ENCODE measurements around the gene PPM1M. TPM values are rescaled to one million over a fixed set of nuclear protein-coding genes. Genes with fewer than 3 reads are reported as not detected.
A peak's percentile ranks its signal among the peaks of the same experiment; 100 is the strongest.

Gene PPM1M
- total RNA-seq, 1 experiment from 2014 or later: 6.7 TPM

DNA sequence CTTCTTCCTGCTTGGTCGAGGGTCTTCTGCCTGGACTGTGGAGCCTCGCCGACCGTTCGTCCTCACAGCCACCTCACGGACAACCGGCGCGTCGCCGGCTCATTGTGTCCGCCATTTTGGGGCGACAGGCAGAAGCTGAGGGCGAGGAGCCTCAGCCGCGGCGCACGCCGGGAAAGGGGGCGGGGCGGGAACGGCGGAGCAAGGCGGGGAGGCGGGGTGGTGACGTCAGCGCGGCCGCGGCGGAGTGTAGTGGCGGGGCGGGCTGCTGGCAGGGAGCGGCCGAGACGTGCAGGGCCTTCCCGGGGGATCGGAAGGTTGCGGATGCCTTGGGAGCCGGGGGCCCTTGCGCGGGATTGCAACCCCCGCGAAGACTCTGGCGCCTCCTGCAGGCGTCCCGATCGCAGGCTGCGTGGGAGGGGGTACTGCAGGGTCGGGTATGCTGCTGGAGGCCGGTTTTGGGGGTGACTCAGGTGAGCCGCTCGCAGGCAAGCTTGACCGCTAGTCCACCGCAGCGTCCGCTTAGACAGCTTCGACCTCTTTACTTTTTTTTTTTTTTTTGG is 33.0 kb downstream of the PPM1M start, which contains the start of gene WDR82:
Gene WDR82, minus strand, starts transcription at position 140 of the 560 bp plus-strand sequence. CDS start 288 bp downstream, outside the sequence.
- peaks cover 45% of the 10 kb centered on the region for H3K4me1 ChIP-seq
- peaks cover 63% of the 10 kb centered on the region for H3K36me3 Mint-ChIP-seq (ENCODE audit: insufficient read depth, unreplicated experiment)
- TF ChIP-seq, protein P1, sequence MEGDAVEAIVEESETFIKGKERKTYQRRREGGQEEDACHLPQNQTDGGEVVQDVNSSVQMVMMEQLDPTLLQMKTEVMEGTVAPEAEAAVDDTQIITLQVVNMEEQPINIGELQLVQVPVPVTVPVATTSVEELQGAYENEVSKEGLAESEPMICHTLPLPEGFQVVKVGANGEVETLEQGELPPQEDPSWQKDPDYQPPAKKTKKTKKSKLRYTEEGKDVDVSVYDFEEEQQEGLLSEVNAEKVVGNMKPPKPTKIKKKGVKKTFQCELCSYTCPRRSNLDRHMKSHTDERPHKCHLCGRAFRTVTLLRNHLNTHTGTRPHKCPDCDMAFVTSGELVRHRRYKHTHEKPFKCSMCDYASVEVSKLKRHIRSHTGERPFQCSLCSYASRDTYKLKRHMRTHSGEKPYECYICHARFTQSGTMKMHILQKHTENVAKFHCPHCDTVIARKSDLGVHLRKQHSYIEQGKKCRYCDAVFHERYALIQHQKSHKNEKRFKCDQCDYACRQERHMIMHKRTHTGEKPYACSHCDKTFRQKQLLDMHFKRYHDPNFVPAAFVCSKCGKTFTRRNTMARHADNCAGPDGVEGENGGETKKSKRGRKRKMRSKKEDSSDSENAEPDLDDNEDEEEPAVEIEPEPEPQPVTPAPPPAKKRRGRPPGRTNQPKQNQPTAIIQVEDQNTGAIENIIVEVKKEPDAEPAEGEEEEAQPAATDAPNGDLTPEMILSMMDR (IDR thresholded peaks at IDR 0.05; ENCODE audit: insufficient read depth in 1 of 2, low read depth in 1 of 2, low read length in 1 of 2, severe bottlenecking in 1 of 2, unreplicated experiment in 1 of 2): peak; percentile 53 to 72
- BruUV-seq (replicated peaks): no TSS peak
- peak; percentile 95 to 98 for DNase-seq
- H3K9me3 Mint-ChIP-seq (ENCODE audit: unreplicated experiment): no peaks in the 10 kb centered on the region
- ChIA-PET POLR2A (interaction anchor here (0.6 to 1.4 kb wide), 10 partner anchors 9 to 262 kb away, joined by 3 to 18 read pairs (median 4); partner anchors contain the start of genes GLYCTK, POC1A, PPM1M and TWF2), CTCF (interaction anchor here (0.5 to 2.5 kb wide), 7 partner anchors 11 to 188 kb away, joined by 3 to 16 read pairs (median 4); partner anchors contain the start of genes PPM1M and TWF2)
- no peaks in the 10 kb centered on the region for H3K9me3 ChIP-seq
- H3K4me1 Mint-ChIP-seq (ENCODE audit: low read depth, unreplicated experiment): peaks cover 14% of the 10 kb centered on the region
- H3K4me3 Mint-ChIP-seq (ENCODE audit: unreplicated experiment): peak within 1 kb of the TSS; percentile 100
- intact Hi-C loops (cut with micrococcal nuclease; ENCODE audit: unreplicated experiment): loop anchor here (1.0 kb wide), 1 partner anchor 11 kb away; no protein-coding TSS in a partner anchor
- peak within 1 kb of the TSS; percentile 77 for H3K4me3 ChIP-seq (ENCODE audit: low read depth, low read length)
- H3K27me3 Mint-ChIP-seq (ENCODE audit: insufficient read depth, unreplicated experiment): no peaks in the 10 kb centered on the region
- H3K27me3 ChIP-seq (replicated peaks; ENCODE audit: control insufficient read depth, insufficient read depth, low read length): no peaks in the 10 kb centered on the region
- H3K27ac Mint-ChIP-seq (ENCODE audit: unreplicated experiment): peak within 1 kb of the TSS; percentile 100
- H3K36me3 ChIP-seq (ENCODE audit: control insufficient read depth, insufficient read depth, low read length): peaks cover 3% of the 10 kb centered on the region; the same call in 1 of the 2 replicates

DNA sequence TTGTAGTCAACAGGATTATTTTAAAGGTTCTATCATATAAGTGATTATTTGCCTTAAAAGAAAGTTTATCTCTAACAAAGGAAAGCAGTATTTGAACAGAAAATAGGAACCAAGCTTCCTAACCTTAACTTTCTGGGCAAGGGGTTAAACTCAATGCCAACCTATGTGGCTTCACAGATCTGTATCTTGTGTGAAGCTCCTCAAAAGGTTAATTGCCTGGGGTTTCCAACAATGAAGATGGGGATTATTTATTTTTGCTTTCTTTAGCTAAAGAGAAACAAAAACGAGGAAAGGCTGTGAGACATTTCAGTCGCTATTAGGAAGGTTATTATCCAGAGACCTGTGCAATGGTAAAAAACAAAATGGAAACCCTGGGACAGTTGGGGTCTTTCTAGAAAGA is 34.0 kb downstream of the PPM1M start:
- CTCF ChIA-PET: interaction anchor here (2.5 kb wide), 1 partner anchor 10 kb away, joined by 16 read pairs; no protein-coding TSS in a partner anchor
- DNase-seq: no peak
- H3K4me1 ChIP-seq: peaks cover 55% of the 10 kb centered on the region
- BruUV-seq (replicated peaks): TSS peak; percentile 70
- peak overlapping the region; percentile 100 for H3K4me3 Mint-ChIP-seq (ENCODE audit: unreplicated experiment)
- H3K9me3 ChIP-seq: no peaks in the 10 kb centered on the region
- POLR2A ChIA-PET: interaction anchor here (1.4 kb wide), 1 partner anchor 10 kb away, joined by 18 read pairs; no protein-coding TSS in a partner anchor
- H3K27ac Mint-ChIP-seq (ENCODE audit: unreplicated experiment): peak overlapping the region; percentile 100
- H3K36me3 Mint-ChIP-seq (ENCODE audit: insufficient read depth, unreplicated experiment): peaks cover 53% of the 10 kb centered on the region
- no peak overlapping the region for H3K4me3 ChIP-seq (ENCODE audit: low read depth, low read length)
- no peaks in the 10 kb centered on the region for H3K27me3 Mint-ChIP-seq (ENCODE audit: insufficient read depth, unreplicated experiment)
- TF ChIP-seq, protein P1 (IDR thresholded peaks at IDR 0.05; ENCODE audit: insufficient read depth in 1 of 2, low read depth in 1 of 2, low read length in 1 of 2, severe bottlenecking in 1 of 2, unreplicated experiment in 1 of 2): no peak
- no peaks in the 10 kb centered on the region for H3K9me3 Mint-ChIP-seq (ENCODE audit: unreplicated experiment)
- intact Hi-C loops (cut with micrococcal nuclease; ENCODE audit: unreplicated experiment): no loop called here
- peaks cover 14% of the 10 kb centered on the region for H3K4me1 Mint-ChIP-seq (ENCODE audit: low read depth, unreplicated experiment)
- peaks cover 3% of the 10 kb centered on the region; the same call in 1 of the 2 replicates for H3K36me3 ChIP-seq (ENCODE audit: control insufficient read depth, insufficient read depth, low read length)
- H3K27me3 ChIP-seq (replicated peaks; ENCODE audit: control insufficient read depth, insufficient read depth, low read length): no peaks in the 10 kb centered on the region

DNA sequence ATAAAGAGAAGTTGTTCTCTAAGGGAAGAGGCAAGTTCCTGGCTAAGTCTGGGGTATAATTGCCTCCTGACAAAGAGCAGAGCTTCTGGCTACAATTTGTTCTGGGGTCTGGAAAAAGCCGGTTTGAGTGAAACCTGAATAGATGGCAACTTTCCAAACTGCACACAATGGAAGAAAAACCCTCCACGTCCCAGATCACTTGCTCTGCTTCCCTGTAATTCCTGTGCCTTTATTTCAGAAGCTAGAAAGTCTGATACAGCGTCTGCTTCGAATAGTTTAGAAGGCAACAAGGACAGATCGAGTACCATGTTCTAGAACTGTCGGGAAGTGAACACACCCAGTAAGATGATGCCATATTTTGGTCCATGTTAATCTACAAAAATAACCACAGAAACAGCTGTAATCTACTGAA is 34.5 kb downstream of the PPM1M start:
- POLR2A ChIA-PET: no interaction called here
- peaks cover 59% of the 10 kb centered on the region for H3K4me1 ChIP-seq
- no peaks in the 10 kb centered on the region for H3K9me3 ChIP-seq
- Mint-ChIP-seq H3K36me3 (ENCODE audit: insufficient read depth, unreplicated experiment) (peaks cover 49% of the 10 kb centered on the region), H3K4me3 (ENCODE audit: unreplicated experiment) (no peak overlapping the region), H3K9me3 (ENCODE audit: unreplicated experiment) (no peaks in the 10 kb centered on the region), H3K27me3 (ENCODE audit: insufficient read depth, unreplicated experiment) (no peaks in the 10 kb centered on the region), H3K4me1 (ENCODE audit: low read depth, unreplicated experiment) (peaks cover 14% of the 10 kb centered on the region), H3K27ac (ENCODE audit: unreplicated experiment) (peak overlapping the region; percentile 32)
- no peaks in the 10 kb centered on the region for H3K27me3 ChIP-seq (replicated peaks; ENCODE audit: control insufficient read depth, insufficient read depth, low read length)
- intact Hi-C loops (cut with micrococcal nuclease; ENCODE audit: unreplicated experiment): no loop called here
- H3K36me3 ChIP-seq (ENCODE audit: control insufficient read depth, insufficient read depth, low read length): peaks cover 3% of the 10 kb centered on the region; the same call in 1 of the 2 replicates
- TF ChIP-seq, protein P1 (IDR thresholded peaks at IDR 0.05; ENCODE audit: insufficient read depth in 1 of 2, low read depth in 1 of 2, low read length in 1 of 2, severe bottlenecking in 1 of 2, unreplicated experiment in 1 of 2): no peak
- no peak overlapping the region for H3K4me3 ChIP-seq (ENCODE audit: low read depth, low read length)
- no peak for DNase-seq
- CTCF ChIA-PET: interaction anchor here (2.5 kb wide), 1 partner anchor 10 kb away, joined by 16 read pairs; no protein-coding TSS in a partner anchor
- BruUV-seq (replicated peaks): no TSS peak
